Activated CD8-positive, alpha-beta memory T cell treated with anti-CD3 and anti-CD28 coated beads, Interleukin-2, amount 50 U/mL, for 1 hour (primary cell): ENCODE results near the gene RBFOX2.

Experiments
- DNase-seq: peaks from one replicate; pipeline ENCODE4 v3.0.0-alpha.2; 2020; ENCODE audit errors: extremely low read depth

RBFOX2 gene

GRCh38 chr22:35736701-35737100 is 291.9 kb downstream of the RBFOX2 start:
- no peak for DNase-seq

- DNase-seq = no peak
These were observed 292.5 kb downstream of the RBFOX2 start for GRCh38 chr22:35736166-35736565.

- no peak for DNase-seq
These were observed 293.1 kb downstream of the RBFOX2 start for GRCh38 chr22:35735542-35735941.

GRCh38 chr22:35734517-35734827 is 294.2 kb downstream of the RBFOX2 start:
- DNase-seq = no peak

GRCh38 chr22:35733791-35734516 is 294.7 kb downstream of the RBFOX2 start:
- no peak for DNase-seq

- no peak for DNase-seq
These were observed 295.6 kb downstream of the RBFOX2 start for GRCh38 chr22:35733036-35733435.

- DNase-seq = no peak
These were observed 296.5 kb downstream of the RBFOX2 start for GRCh38 chr22:35732116-35732515.

GRCh38 chr22:35731321-35731720 is 297.3 kb downstream of the RBFOX2 start:
- no peak for DNase-seq

GRCh38 chr22:35729309-35729698 is 299.3 kb downstream of the RBFOX2 start:
- no peak for DNase-seq

GRCh38 chr22:35728639-35729308 is 299.9 kb downstream of the RBFOX2 start:
- DNase-seq = no peak

- no peak for DNase-seq
These were observed 301.2 kb downstream of the RBFOX2 start for GRCh38 chr22:35727436-35727835.

- no peak for DNase-seq
These were observed 301.7 kb downstream of the RBFOX2 start for GRCh38 chr22:35726933-35727332.

- DNase-seq = no peak
These were observed 302.2 kb downstream of the RBFOX2 start for GRCh38 chr22:35726398-35726797.

- DNase-seq = no peak
These were observed 303.1 kb downstream of the RBFOX2 start for GRCh38 chr22:35725521-35725920.

- no peak for DNase-seq
These were observed 306.7 kb downstream of the RBFOX2 start for GRCh38 chr22:35721960-35722359.

GRCh38 chr22:35719212-35719875 is 309.3 kb downstream of the RBFOX2 start:
- DNase-seq = no peak

- DNase-seq = no peak
These were observed 311.1 kb downstream of the RBFOX2 start, which contains the start of gene APOL5 for GRCh38 chr22:35717572-35717971. Gene APOL5 (plus strand): TSS chr22:35717872. CDS start chr22:35717872, 0 bp downstream.

- no peak for DNase-seq
These were observed 316.0 kb downstream of the RBFOX2 start for GRCh38 chr22:35712672-35713071.

GRCh38 chr22:35711336-35711735 is 317.3 kb downstream of the RBFOX2 start:
- DNase-seq = no peak

- DNase-seq = no peak
These were observed 319.7 kb downstream of the RBFOX2 start for GRCh38 chr22:35708917-35709316.

- DNase-seq = no peak
These were observed 320.2 kb downstream of the RBFOX2 start for GRCh38 chr22:35708453-35708852.

GRCh38 chr22:35705141-35705540 is 323.5 kb downstream of the RBFOX2 start:
- DNase-seq = no peak
